AG09309 (cell line): Measurements from ENCODE around the gene MIEN1.

ENCODE experiments used
- DNase-seq: peaks from one replicate; pipeline ENCODE4 v3.0.0-alpha.2; 2010; ENCODE audit warnings: low read depth
- H3K4me3 ChIP-seq: 2 replicates; pipeline ENCODE4 v1.5.1; 2011; ENCODE audit warnings: mild to moderate bottlenecking, low read depth, low read length, moderate library complexity; ENCODE audit not compliant: control insufficient read depth
- CTCF ChIP-seq: IDR thresholded peaks from 2 replicates; pipeline ENCODE4 v1.5.1; 2011; ENCODE audit warnings: mild to moderate bottlenecking, low read depth, low read length, inconsistent platforms; ENCODE audit not compliant: insufficient read depth, control insufficient read depth; ENCODE audit errors: missing control alignments

MIEN1 gene

DNA sequence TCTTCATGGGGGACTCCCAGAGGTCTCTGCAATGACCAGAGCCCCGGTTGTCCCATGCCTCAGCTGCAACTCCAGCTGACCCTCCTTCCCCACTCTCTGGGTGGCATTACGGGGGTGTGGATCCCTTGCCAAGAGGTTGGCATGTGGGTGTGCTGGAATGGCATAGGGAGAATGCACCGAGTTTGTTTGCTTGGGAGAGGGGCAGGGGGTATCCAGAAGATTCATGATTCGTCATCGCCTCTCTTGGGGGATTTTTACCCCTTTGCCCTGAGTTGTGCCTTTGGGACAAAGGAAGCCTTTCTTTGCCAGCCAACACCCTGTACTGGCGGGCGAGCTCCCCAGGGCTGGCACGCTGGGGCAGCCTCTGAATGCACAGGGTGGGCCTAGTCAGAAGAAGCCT lies 23.9 kb downstream of the MIEN1 start:
- no peak for DNase-seq
- no peak for TF ChIP-seq CTCF
- no peak overlapping the region for H3K4me3 ChIP-seq

GRCh38 chr17:39705786-39706348 lies 24.5 kb downstream of the MIEN1 start:
- TF ChIP-seq CTCF = no peak
- DNase-seq = no peak
- H3K4me3 ChIP-seq = no peak overlapping the region

DNA sequence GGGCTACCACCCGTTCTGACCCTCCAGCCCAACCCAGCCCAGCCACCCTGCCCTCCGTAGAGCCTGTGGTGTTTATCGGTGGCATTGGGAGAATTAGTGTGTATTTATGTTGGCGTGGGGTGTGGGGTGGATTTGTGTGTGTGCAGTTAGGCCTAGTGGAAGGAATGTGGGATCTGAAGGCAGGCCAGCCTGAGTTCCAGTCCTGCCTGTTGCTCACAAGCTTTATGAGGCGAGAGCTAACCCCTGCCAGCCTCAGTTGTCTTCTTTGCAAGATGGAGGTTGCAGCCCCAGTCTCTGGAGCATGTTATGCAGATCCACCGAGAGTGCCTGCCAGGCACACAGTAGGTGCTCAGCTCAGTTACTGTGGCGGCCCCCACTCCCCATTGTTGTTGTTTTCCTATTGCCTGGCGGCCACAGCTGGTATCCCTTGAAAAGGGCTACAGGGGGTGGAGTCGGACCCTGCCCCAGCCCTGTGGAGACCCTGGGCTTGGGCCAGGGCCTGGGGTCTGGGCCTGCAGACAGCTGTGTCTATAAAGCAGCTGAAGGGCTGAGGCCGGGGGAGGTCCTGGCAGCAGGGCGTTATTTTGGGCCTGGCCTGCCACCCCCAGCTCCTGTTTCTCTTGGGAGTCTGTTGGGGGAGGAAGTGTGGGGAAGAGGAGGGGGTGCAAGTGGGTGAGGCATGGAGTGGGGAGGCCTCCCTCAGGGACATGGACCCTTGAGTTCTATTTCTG lies 25.3 kb downstream of the MIEN1 start:
- DNase-seq = no peak
- H3K4me3 ChIP-seq = no peak overlapping the region
- peak; percentile 50 for TF ChIP-seq CTCF

DNA sequence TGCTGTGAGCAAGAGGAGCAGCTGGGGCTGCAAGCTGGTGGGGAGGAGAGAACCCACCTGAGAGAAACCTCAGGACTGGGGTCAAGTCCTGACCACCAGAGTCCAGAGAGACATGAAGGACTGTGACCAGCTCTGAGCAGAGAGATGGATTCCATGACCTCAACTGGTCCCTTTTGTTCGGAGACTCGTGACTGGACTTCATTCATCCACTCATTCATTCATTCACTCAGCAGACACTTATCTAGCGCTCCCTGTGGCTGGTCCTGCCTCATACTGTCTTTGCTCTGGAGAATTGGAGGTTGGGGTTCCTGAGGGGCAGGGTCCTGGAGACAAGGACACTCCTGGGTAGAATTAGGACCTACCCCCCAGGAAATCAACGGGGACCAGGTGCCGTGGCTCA lies 26.4 kb downstream of the MIEN1 start:
- no peak for TF ChIP-seq CTCF
- no peak for DNase-seq
- H3K4me3 ChIP-seq = no peak overlapping the region

DNA sequence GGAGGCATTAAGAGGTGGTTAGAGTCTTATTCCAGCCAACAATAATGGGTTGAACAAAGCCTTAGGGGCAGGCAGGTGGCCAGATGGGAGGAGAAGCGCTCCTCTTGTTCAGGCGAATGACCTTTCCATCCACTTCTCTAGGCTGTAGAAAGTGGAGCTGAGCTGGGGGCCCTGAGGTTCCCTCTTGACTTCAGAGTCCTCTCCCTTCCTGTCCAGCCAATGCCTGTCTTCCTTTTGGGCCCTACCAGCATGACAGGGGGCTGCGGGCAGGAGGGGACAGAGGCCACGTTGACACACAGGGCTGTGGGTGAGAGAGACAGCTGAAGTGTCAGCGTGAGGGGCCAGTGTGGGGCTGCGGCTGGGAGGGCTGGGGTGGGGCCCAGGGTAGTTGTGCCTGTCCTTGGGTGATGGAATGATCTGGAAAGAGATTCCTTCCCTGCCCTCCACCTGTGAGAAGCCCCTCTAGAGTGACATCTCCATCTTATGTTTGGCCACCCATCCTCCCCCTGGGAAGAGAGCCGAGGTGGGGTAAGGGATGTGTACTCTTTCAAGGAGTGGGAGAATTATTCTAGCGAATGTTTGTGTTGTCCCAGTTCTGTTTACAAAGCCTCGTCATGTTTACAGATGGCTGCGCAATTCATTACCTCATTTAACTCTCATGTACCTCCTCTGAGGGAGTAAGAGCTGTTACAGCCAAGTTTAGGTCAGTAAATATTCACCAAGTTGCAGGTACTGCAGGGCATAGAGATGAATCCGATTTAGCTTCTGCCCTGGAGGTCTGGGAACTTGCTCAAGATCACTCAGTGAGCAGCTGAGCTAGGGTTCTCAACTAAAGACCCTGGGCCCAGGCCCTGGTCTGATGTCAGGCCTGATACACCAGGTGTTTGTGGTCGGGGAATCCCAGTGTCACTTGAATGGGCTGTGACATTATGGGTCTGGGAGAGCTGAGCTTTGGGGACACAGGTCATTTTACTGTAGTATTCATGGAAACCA lies 27.1 kb downstream of the MIEN1 start:
- no peak for DNase-seq
- no peak overlapping the region for H3K4me3 ChIP-seq
- TF ChIP-seq CTCF = no peak

GRCh38 chr17:39701784-39702422 lies 28.4 kb downstream of the MIEN1 start:
- no peak overlapping the region; the same call in none of the 2 replicates for H3K4me3 ChIP-seq
- TF ChIP-seq CTCF = no peak
- no peak for DNase-seq
